Measurements from ENCODE around the gene PARG.

DNA sequence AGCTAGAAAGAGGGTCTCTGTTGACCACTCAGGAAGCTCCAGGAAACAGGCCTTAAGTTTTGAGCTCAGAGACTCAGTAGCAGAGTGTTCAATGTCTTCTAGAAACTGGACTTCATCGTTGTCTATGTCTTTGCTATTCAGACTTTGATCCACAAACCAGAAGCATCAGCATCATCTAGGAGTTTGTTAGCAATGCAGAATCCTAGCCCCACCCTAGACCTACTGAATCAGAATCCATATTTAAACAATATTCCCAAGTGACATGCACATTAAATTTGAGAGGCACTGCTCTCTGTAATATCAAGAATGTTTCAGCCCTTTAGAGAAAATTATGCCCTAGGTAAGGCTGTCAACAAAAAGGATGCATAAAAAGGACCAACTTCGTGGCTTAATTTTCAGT, 166.8 kb downstream of the PARG start:
- no peak for TF ChIP-seq POLR2A (IDR thresholded peaks at IDR 0.05; ENCODE audit: low read depth, low read length)
- TF ChIP-seq, protein P1, sequence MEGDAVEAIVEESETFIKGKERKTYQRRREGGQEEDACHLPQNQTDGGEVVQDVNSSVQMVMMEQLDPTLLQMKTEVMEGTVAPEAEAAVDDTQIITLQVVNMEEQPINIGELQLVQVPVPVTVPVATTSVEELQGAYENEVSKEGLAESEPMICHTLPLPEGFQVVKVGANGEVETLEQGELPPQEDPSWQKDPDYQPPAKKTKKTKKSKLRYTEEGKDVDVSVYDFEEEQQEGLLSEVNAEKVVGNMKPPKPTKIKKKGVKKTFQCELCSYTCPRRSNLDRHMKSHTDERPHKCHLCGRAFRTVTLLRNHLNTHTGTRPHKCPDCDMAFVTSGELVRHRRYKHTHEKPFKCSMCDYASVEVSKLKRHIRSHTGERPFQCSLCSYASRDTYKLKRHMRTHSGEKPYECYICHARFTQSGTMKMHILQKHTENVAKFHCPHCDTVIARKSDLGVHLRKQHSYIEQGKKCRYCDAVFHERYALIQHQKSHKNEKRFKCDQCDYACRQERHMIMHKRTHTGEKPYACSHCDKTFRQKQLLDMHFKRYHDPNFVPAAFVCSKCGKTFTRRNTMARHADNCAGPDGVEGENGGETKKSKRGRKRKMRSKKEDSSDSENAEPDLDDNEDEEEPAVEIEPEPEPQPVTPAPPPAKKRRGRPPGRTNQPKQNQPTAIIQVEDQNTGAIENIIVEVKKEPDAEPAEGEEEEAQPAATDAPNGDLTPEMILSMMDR (IDR thresholded peaks at IDR 0.05; ENCODE audit: extremely low read depth in 1 of 2, insufficient read depth in 1 of 2, low read depth in 1 of 2, low read length in 2 of 2), result no peak
- TF ChIP-seq EZH2 (IDR thresholded peaks at IDR 0.05; ENCODE audit: borderline replicate concordance, low read depth, low read length, severe bottlenecking), result no peak
- TF ChIP-seq GATA2 (IDR thresholded peaks at IDR 0.05; ENCODE audit: insufficient read depth, insufficient read length, low read depth, low read length), result no peak

All from endothelial cell of umbilical vein (primary cell).